IMR-90 (cell line): ENCODE results near the gene GATA5. TPM values are rescaled to one million over a fixed set of nuclear protein-coding genes. Genes with fewer than 3 reads are reported as not detected.

Experiments
- ATAC-seq: fragments of 200-7000 bp; cut with Tn5 transposase; 2 replicates; pipeline ENCODE4 v1.9.1; 2020; ENCODE audit warnings: low read depth, mild to moderate bottlenecking, moderate library complexity
- BruUV-seq: library from RNA; stranded (reverse); fragments of 400-500 nt; replicated peaks from 2 replicates; lab custom pipeline; 2021; lab: Mats Ljungman, UMichigan
- CTCF ChIA-PET: fragments of 300-600 bp; formaldehyde crosslinking; extraction: SDS; loops from one replicate; lab custom pipeline; 2021; ENCODE audit warnings: antibody characterized with exemption; lab: Yijun Ruan, JAX
- POLR2A ChIA-PET: fragments of 300-600 bp; sonication (Branson Sonifier 250); formaldehyde crosslinking; loops from one replicate; lab custom pipeline; 2022; ENCODE audit warnings: antibody characterized with exemption; ENCODE audit not compliant: unreplicated experiment; lab: Charles Lee
- DNase-seq: peaks from one replicate; pipeline ENCODE4 v3.0.0; 2013
- H2AFZ ChIP-seq: replicated peaks from 2 replicates; pipeline ENCODE3; 2013; ENCODE audit warnings: low read length, mild to moderate bottlenecking; ENCODE audit not compliant: poor library complexity
- H2AK5ac ChIP-seq: 2 replicates; pipeline ENCODE4 v1.6.1; 2013; ENCODE audit warnings: low read depth, low read length, inconsistent platforms
- H2AK9ac ChIP-seq: replicated peaks from 2 replicates; pipeline ENCODE3; 2013; ENCODE audit warnings: mild to moderate bottlenecking, low read depth, low read length, moderate library complexity; ENCODE audit not compliant: poor library complexity
- H2BK120ac ChIP-seq: 2 replicates; pipeline ENCODE4 v1.6.1; 2013; ENCODE audit warnings: low read depth, low read length, inconsistent platforms
- H2BK15ac ChIP-seq: 3 replicates; pipeline ENCODE4 v1.6.1; 2013; ENCODE audit warnings: low read depth, low read length, inconsistent platforms
- H2BK20ac ChIP-seq: 2 replicates; pipeline ENCODE4 v1.6.1; 2013; ENCODE audit warnings: low read depth, mild to moderate bottlenecking, inconsistent platforms, low read length, moderate library complexity
- H2BK5ac ChIP-seq: 2 replicates; pipeline ENCODE4 v1.6.1; 2013; ENCODE audit warnings: mild to moderate bottlenecking, low read depth, low read length, inconsistent platforms; ENCODE audit not compliant: poor library complexity, severe bottlenecking
- H3K14ac ChIP-seq: replicated peaks from 2 replicates; pipeline ENCODE4 v1.6.1; 2013; ENCODE audit warnings: low read depth, low read length, inconsistent platforms
- H3K18ac ChIP-seq: 2 replicates; pipeline ENCODE4 v1.6.1; 2013; ENCODE audit warnings: low read depth, low read length, control low read depth
- H3K23ac ChIP-seq: 2 replicates; pipeline ENCODE4 v1.6.1; 2013; ENCODE audit warnings: low read depth, low read length, inconsistent platforms
- H3K27ac ChIP-seq: 2 replicates; pipeline ENCODE4 v1.5.1; 2013; ENCODE audit warnings: mild to moderate bottlenecking, control low read depth, low read length; ENCODE audit not compliant: insufficient read depth
- H3K27me3 ChIP-seq: 2 replicates; pipeline ENCODE4 v1.6.1; 2013; ENCODE audit warnings: low read length; ENCODE audit not compliant: control insufficient read depth, insufficient read depth
- H3K36me3 ChIP-seq: 2 replicates; pipeline ENCODE4 v1.6.1; 2013; ENCODE audit warnings: low read length, mixed read lengths; ENCODE audit not compliant: control insufficient read depth, insufficient read depth
- H3K4ac ChIP-seq: 2 replicates; pipeline ENCODE4 v1.6.1; 2013; ENCODE audit warnings: low read depth, low read length, inconsistent platforms
- H3K4me1 ChIP-seq: 2 replicates; pipeline ENCODE4 v1.6.1; 2013; ENCODE audit warnings: low read length, mixed read lengths; ENCODE audit not compliant: control insufficient read depth, insufficient read depth
- H3K4me2 ChIP-seq: 2 replicates; pipeline ENCODE4 v1.6.1; 2013; ENCODE audit warnings: low read depth, mild to moderate bottlenecking, control low read depth, low read length, moderate library complexity
- H3K4me3 ChIP-seq: 2 replicates; pipeline ENCODE4 v1.5.1; 2013; ENCODE audit warnings: low read depth, mild to moderate bottlenecking, control low read depth, low read length, moderate library complexity; ENCODE audit not compliant: insufficient read depth
- H3K56ac ChIP-seq: 2 replicates; pipeline ENCODE4 v1.6.1; 2013; ENCODE audit warnings: low read length, inconsistent platforms; ENCODE audit not compliant: insufficient read depth; ENCODE audit errors: extremely low read depth
- H3K79me1 ChIP-seq, 2 experiments: 2 replicates each; pipeline ENCODE4 v1.6.1; 2013; ENCODE audit warnings: low read length in 2 of 2, inconsistent platforms in 1 of 2, low read depth in 1 of 2
- H3K9ac ChIP-seq: 2 replicates; pipeline ENCODE4 v1.6.1; 2013; ENCODE audit warnings: low read depth, low read length, control low read depth
- H3K9me1 ChIP-seq: 2 replicates; pipeline ENCODE4 v1.6.1; 2013; ENCODE audit warnings: low read length, inconsistent platforms; ENCODE audit not compliant: insufficient read depth
- H3K9me3 ChIP-seq: 2 replicates; pipeline ENCODE4 v1.6.1; 2013; ENCODE audit warnings: low read length; ENCODE audit not compliant: control insufficient read depth, insufficient read depth
- H4K20me1 ChIP-seq: 2 replicates; pipeline ENCODE4 v1.6.1; 2013; ENCODE audit warnings: low read length, inconsistent platforms; ENCODE audit not compliant: insufficient read depth
- H4K5ac ChIP-seq: 2 replicates; pipeline ENCODE4 v1.6.1; 2013; ENCODE audit warnings: mild to moderate bottlenecking, low read depth, low read length, control low read depth
- H4K8ac ChIP-seq, 2 experiments: 2 replicates each; pipeline ENCODE4 v1.6.1; 2013; ENCODE audit warnings: low read depth in 2 of 2, low read length in 2 of 2, control low read depth in 1 of 2, inconsistent platforms in 1 of 2
- H4K91ac ChIP-seq: 2 replicates; pipeline ENCODE4 v1.6.1; 2013; ENCODE audit warnings: low read depth, low read length, inconsistent platforms; ENCODE audit not compliant: insufficient read depth
- BHLHE40 ChIP-seq: fragments of 150-350 bp; IDR thresholded peaks from 2 replicates; pipeline ENCODE4 v1.6.1; 2016; ENCODE audit warnings: mild to moderate bottlenecking, low read depth, low read length
- CEBPB ChIP-seq: IDR thresholded peaks from 2 replicates; pipeline ENCODE4 v1.6.1; 2012; ENCODE audit warnings: low read depth, low read length, improper control_type of control experiment
- CHD1 ChIP-seq: IDR thresholded peaks from 2 replicates; pipeline ENCODE4 v1.6.1; 2012; ENCODE audit warnings: low read depth, low read length, improper control_type of control experiment
- FOS ChIP-seq: fragments of 150-350 bp; IDR thresholded peaks from 2 replicates; pipeline ENCODE4 v1.6.1; 2016; ENCODE audit warnings: low read depth, low read length
- MAFK ChIP-seq: IDR thresholded peaks from 2 replicates; pipeline ENCODE4 v1.6.1; 2012; ENCODE audit warnings: low read depth, low read length, improper control_type of control experiment
- MAZ ChIP-seq: IDR thresholded peaks from 2 replicates; pipeline ENCODE4 v1.6.1; 2012; ENCODE audit warnings: low read depth, mild to moderate bottlenecking, low read length, improper control_type of control experiment, moderate library complexity, borderline replicate concordance
- MXI1 ChIP-seq: IDR thresholded peaks from 2 replicates; pipeline ENCODE4 v1.6.1; 2012; ENCODE audit warnings: low read depth, mild to moderate bottlenecking, low read length, moderate library complexity, borderline replicate concordance
- NFE2L2 ChIP-seq: fragments of 150-350 bp; IDR thresholded peaks from 2 replicates; pipeline ENCODE4 v1.6.1; 2016; ENCODE audit warnings: low read depth, mild to moderate bottlenecking, low read length
- POLR2A ChIP-seq: IDR thresholded peaks from 2 replicates; pipeline ENCODE4 v1.6.1; 2012; ENCODE audit warnings: mild to moderate bottlenecking, low read depth, low read length
- RAD21 ChIP-seq: IDR thresholded peaks from 2 replicates; pipeline ENCODE4 v1.6.1; 2012; ENCODE audit warnings: low read length, improper control_type of control experiment
- RCOR1 ChIP-seq: IDR thresholded peaks from 2 replicates; pipeline ENCODE4 v1.6.1; 2012; ENCODE audit warnings: mild to moderate bottlenecking, low read length, improper control_type of control experiment; ENCODE audit not compliant: insufficient replicate concordance
- RFX5 ChIP-seq: IDR thresholded peaks from 2 replicates; pipeline ENCODE4 v1.8.0; 2012; ENCODE audit warnings: low read depth, mild to moderate bottlenecking, low read length, moderate library complexity
- SMC3 ChIP-seq: fragments of 150-350 bp; IDR thresholded peaks from 2 replicates; pipeline ENCODE4 v1.6.1; 2016; ENCODE audit warnings: low read depth, mild to moderate bottlenecking, antibody characterized with exemption, low read length, moderate library complexity
- WGBS, 2 experiments: methylation state at CpG; one replicate each; pipeline versions ENCODE4 v1.1.5 to v1.1.7; 2013; ENCODE audit warnings: missing lambda C conversion rate in 2 of 2; ENCODE audit not compliant: insufficient read length in 1 of 2; ENCODE audit errors: extremely low coverage in 2 of 2; 5-methylcytosine and 5-hydroxymethylcytosine counted together
- dilution Hi-C: fragments of 300-500 bp; cut with HindIII; formaldehyde crosslinking; loops from one replicate; pipeline ENCODE4 v1.14.3; 2018; ENCODE audit warnings: low sequenced_read_pairs; ENCODE audit not compliant: unreplicated experiment
- in situ Hi-C: fragments of 300-500 bp; cut with MboI; formaldehyde crosslinking; loops from 3 replicates; pipeline ENCODE4 v1.14.3; 2019; ENCODE audit warnings: low sequenced_read_pairs, inconsistent platforms, mixed read lengths
- intact Hi-C: fragments of 100-400 bp; cut with micrococcal nuclease; formaldehyde crosslinking; loops from 2 replicates; pipeline ENCODE4 v1.10.0; 2022
- polyA plus RNA-seq, 3 experiments: library from polyadenylated mRNA; depleted of rRNA; stranded (reverse); fragments of >200 nt; gene quantifications; 2 replicates each; pipeline ENCODE4 v1.2.3, GENCODE V29; 2012; ENCODE audit warnings: low replicate concordance in 1 of 3
- total RNA-seq: library from RNA; depleted of rRNA; stranded (reverse); fragments of >200 nt; gene quantifications from 2 replicates; pipeline ENCODE4 v1.2.3, GENCODE V29; 2012
- TF ChIP-seq, protein P1 (sequence below): fragments of 150-350 bp; IDR thresholded peaks from 2 replicates; pipeline ENCODE4 v1.6.1; 2016; ENCODE audit warnings: low read depth, mild to moderate bottlenecking, low read length, moderate library complexity, borderline replicate concordance
- TF ChIP-seq, protein P2 (sequence below): fragments of 150-350 bp; IDR thresholded peaks from 2 replicates; pipeline ENCODE4 v1.6.1; 2017; ENCODE audit warnings: mild to moderate bottlenecking, antibody characterized with exemption, low read length, low read depth
- TF ChIP-seq, protein P3 (sequence below): conservative IDR thresholded peaks from 2 replicates; pipeline ENCODE4 v1.5.1; 2012; ENCODE audit warnings: mild to moderate bottlenecking, low read depth, low read length, improper control_type of control experiment

The GATA5 gene
- total and polyA plus RNA-seq, 2 of the 4 experiments (the other 2 are of a cell fraction): not detected

DNA sequence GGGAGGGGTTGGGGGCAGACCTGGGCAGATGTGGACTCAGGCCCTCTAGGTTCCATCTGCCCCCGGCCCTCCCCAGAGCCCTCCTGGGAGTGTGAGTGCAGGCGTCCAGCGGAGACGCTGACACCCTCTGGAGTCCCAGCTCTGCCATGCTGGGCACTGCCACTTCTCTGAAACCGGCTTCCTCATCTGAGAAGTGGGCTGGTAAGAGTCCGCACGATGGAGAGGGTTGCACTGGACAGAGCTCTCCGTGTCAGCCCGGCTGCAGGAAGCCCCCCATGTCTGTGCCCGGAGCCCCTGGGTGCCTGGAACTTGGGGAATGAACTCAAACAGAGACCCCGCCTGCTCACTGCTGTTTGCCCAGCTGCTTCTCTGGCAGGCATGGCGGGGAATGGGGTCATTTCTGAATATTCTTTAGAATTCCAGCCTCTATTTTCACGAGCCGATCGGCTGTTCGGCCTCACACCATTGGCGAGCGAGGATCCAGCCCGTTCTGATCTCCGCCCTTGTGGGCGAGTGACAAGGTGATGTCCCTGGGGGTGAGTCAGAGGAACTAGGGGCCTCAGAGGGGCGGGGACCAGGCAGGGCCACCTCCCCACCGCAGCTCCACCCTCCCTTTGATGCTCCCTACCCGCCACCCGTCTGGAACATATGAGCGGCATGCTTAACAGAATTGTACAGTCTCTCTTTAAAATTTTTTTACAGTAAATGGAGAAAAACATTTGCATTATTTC is 47.8 kb upstream of the GATA5 start:
- H3K9me3 ChIP-seq: no peaks in the 10 kb centered on the region
- H3K4ac ChIP-seq: no peak overlapping the region
- no peak overlapping the region for H3K56ac ChIP-seq
- no peak for ATAC-seq
- no peak overlapping the region for H2BK120ac ChIP-seq
- no peak overlapping the region for H2AK9ac ChIP-seq
- ChIA-PET POLR2A (no interaction called here), CTCF (no interaction called here)
- no peaks in the 10 kb centered on the region for H3K4me1 ChIP-seq
- H2AFZ ChIP-seq: no peak overlapping the region
- dilution Hi-C loops (no loop called here), intact Hi-C loops (no loop called here), in situ Hi-C loops (no loop called here)
- H2AK5ac ChIP-seq: no peak overlapping the region
- H4K5ac ChIP-seq: no peak overlapping the region
- no peaks in the 10 kb centered on the region for H3K79me1 ChIP-seq
- H4K20me1 ChIP-seq: no peaks in the 10 kb centered on the region; the same call in 1 of the 2 replicates
- no TSS peak for BruUV-seq
- 57% methylated on average over 7 of the region's 26 CpGs; no CpG with 5 or more reads in 1 of the 2 experiments for WGBS, 2 experiments
- no peak overlapping the region for H3K14ac ChIP-seq
- no peak overlapping the region for H3K23ac ChIP-seq
- no peak overlapping the region for H2BK20ac ChIP-seq
- no peak overlapping the region for H3K27ac ChIP-seq
- no peak overlapping the region for H2BK5ac ChIP-seq
- H3K27me3 ChIP-seq: peaks cover 54% of the 10 kb centered on the region
- no peak overlapping the region for H3K9ac ChIP-seq
- TF ChIP-seq POLR2A (no peak), CEBPB (no peak), RCOR1 (no peak), CHD1 (no peak), MAFK (no peak), NFE2L2 (no peak), BHLHE40 (no peak), RFX5 (no peak), FOS (no peak), MAZ (no peak), RAD21 (no peak), MXI1 (no peak), SMC3 (no peak)
- TF ChIP-seq, protein P1, sequence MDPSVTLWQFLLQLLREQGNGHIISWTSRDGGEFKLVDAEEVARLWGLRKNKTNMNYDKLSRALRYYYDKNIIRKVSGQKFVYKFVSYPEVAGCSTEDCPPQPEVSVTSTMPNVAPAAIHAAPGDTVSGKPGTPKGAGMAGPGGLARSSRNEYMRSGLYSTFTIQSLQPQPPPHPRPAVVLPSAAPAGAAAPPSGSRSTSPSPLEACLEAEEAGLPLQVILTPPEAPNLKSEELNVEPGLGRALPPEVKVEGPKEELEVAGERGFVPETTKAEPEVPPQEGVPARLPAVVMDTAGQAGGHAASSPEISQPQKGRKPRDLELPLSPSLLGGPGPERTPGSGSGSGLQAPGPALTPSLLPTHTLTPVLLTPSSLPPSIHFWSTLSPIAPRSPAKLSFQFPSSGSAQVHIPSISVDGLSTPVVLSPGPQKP: no peak
- TF ChIP-seq, protein P2, sequence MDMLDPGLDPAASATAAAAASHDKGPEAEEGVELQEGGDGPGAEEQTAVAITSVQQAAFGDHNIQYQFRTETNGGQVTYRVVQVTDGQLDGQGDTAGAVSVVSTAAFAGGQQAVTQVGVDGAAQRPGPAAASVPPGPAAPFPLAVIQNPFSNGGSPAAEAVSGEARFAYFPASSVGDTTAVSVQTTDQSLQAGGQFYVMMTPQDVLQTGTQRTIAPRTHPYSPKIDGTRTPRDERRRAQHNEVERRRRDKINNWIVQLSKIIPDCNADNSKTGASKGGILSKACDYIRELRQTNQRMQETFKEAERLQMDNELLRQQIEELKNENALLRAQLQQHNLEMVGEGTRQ: no peak
- TF ChIP-seq, protein P3, sequence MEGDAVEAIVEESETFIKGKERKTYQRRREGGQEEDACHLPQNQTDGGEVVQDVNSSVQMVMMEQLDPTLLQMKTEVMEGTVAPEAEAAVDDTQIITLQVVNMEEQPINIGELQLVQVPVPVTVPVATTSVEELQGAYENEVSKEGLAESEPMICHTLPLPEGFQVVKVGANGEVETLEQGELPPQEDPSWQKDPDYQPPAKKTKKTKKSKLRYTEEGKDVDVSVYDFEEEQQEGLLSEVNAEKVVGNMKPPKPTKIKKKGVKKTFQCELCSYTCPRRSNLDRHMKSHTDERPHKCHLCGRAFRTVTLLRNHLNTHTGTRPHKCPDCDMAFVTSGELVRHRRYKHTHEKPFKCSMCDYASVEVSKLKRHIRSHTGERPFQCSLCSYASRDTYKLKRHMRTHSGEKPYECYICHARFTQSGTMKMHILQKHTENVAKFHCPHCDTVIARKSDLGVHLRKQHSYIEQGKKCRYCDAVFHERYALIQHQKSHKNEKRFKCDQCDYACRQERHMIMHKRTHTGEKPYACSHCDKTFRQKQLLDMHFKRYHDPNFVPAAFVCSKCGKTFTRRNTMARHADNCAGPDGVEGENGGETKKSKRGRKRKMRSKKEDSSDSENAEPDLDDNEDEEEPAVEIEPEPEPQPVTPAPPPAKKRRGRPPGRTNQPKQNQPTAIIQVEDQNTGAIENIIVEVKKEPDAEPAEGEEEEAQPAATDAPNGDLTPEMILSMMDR: no peak
- no peak overlapping the region for H4K8ac ChIP-seq
- no peak overlapping the region for H4K91ac ChIP-seq
- no peak overlapping the region for H2BK15ac ChIP-seq
- H3K36me3 ChIP-seq: no peaks in the 10 kb centered on the region
- H3K4me3 ChIP-seq: no peak overlapping the region
- H3K9me1 ChIP-seq: no peaks in the 10 kb centered on the region
- no peak overlapping the region for H3K4me2 ChIP-seq
- H3K18ac ChIP-seq: no peak overlapping the region
- DNase-seq: no peak
